ENCODE results near the gene SMIM44. TPM values are rescaled to one million over a fixed set of nuclear protein-coding genes. Genes with fewer than 3 reads are reported as not detected.
A peak's percentile ranks its signal among the peaks of the same experiment; 100 is the strongest.

The SMIM44 gene
- total RNA-seq, 1 donor from 2014 or later, result not detected

DNA sequence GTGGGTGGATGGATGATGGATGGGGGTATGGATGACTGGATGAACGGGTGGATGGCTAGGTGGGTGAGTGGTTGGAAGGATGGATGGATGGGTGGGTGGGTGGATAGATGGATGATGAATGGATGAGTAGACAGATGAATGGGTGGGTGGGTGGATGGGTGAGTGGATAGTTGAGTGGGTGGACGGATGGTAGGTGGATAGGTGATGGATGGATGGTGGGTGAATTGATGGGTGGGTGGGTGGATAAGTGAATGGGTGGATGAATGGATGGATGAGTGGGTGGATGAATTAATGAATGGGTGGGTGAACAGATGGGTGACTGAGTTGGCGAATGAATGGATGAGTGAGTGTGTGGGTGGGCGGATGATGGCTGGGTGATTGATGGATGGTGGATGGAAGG, 7.8 kb downstream of the SMIM44 start:
- no peak for ATAC-seq

DNA sequence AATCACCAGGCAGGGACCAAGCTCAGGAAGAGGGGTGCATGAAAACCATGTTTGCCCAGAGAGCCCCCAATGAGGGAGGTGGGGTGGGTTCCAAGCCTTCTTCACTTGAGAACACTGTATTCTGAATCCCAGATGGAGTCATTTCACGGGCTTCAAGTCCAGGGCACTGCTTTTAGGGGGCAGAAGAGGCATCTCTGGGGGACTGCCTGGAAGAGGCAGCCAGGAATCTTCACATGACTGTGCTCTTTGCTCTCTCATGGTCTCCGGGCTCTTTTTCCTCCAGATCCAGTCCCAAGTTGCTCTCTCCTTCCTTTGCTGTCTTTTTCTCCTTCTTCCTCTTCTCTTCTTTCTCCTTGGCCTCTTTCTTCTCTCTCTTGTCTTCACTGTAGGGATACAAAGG, 8.6 kb downstream of the SMIM44 start:
- ATAC-seq, result no peak

DNA sequence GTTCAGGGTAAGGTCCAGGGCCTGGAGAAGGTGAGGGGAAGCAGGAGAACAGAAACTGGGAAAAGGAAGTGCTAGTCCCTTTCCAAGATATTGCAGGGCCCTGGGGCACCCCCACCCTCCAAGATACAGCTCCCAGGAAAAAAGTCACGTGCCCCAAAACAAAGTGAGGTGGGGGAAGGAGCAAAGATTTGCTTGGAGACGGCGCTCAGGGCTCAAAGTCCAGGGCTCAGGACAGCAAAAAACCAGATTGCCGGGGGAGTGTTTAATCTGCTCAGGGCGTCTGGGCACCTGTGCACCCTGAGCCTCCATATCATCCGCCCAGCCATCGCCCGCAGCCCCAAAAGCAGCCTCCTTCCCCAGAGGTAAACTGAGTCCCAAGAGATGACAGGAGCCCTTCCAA, 9.2 kb downstream of the SMIM44 start:
- no peak for ATAC-seq

DNA sequence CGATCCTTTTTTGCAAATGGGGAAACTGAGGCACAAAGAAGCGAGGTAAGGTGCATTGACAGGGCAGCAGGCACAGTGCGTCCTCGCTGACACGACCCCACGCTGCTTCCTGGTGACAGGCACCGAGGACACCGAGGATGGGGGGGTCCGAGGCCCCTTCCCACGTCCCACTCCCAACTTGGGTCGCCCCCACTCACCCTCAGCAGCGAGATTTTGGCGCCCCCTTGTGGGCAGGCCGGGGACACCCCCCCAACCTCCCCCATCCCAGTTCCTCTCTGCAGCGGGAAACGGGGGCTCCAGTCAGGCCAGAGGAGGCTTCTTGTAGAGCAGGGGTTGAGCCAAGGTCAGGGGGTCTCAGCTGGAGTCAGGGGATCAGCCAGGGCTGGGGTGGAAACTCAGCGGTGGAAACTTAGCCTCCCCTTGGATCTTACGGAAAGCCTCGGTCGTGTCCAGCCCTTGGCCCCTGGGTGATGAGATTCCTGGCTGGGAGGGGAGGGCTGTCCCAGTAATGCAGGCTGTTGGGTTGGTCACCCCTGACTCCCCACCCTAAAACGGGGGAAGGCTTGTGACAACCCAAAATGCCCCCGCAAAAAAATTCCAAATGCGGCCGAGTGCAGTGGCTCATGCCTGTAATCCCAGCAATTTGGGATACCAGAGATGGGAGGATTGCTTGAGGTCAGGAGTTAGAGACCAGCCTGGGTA, 11.1 kb downstream of the SMIM44 start:
- ATAC-seq, result peak; percentile 37

DNA sequence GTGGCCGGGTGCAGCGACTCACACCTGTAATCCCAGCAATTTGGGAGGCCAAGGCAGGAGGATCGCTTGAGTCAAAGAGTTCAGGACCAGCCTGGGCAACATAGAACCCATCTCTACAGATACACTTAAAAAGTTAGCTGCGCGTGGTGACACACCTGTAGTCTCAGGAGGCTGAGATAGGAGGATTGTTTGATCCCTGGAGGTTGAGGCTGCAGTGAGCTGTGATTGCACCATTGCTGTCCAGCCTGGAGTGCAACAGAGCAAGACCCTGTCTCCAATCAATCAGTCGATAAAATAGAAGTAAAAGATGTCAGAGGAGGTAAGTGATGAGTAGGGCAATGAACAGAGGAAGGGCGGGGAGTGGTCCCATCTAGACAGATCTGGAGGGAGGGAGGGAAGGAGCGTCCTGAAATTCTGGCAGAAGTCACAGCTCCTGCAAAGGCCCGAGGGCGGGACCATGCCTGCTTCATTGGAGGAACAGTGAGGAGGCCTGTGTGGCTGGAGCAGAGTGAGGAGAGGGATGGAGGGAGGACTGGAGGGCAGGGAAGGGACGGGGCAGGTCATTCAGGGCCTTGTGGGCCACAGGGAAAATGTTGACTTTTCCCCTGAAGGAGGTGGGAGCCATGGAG, 12.6 kb downstream of the SMIM44 start:
- ATAC-seq, result no peak

DNA sequence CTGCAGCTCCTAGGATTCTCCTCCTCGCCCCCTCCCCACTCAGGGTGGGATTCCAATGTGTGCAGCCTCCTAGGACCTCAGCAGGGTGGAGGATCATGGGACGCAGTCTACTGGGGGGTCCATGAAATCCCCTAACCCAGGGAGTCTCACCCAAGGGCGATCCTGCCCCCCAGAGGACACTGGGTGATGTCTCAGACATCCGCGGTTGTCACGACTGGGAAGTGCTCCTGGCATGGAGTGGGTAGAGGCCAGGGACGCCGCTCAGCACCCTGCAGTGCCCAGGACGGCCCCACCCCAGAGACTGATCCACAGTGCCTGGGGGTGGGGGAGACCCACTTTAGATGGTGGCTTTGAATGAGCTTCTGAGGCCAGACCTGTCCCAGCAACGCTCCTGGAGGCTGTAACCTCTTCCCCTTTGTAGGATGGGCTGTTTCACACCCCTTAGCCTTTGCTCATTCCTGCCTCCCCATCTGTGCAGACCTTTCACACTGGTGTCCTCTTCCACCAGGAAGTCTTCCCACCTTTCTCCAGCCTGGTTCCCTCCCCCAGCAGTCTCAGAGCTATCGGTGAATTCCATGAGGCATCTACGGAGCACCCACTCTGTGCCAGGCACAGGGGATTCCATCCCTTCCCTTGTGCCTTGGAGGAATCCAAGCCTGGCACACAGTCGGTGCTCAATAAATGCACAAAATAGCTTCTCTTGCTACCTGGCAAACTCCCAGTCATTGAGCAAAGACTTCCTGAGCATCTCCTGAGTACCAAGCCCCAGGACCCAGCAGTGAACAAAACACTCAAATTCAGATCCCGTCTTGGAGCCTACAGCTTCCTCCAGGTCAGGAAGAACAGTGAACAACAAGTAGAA, 13.4 kb downstream of the SMIM44 start:
- ATAC-seq, result peak; percentile 18

DNA sequence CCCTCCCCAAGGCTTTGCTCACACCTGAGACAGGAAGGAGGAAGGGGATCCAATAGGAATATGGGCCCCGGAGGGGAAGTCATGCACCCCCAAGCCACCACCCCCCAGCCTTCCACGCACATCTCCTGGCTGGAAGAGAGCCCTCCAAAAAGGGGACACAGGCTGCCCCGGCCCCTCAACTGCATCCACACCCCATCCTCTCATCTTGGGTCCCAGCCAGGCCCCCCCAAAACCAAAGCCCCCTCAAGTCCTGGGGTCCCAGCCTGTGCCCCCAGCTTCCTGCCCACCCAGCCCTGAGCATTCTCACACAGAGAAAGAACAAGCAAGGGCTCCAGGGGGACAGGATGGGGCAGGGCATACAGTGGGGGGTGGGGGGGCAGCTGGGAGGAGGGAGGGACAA, 15.0 kb downstream of the SMIM44 start:
- no peak for ATAC-seq

DNA sequence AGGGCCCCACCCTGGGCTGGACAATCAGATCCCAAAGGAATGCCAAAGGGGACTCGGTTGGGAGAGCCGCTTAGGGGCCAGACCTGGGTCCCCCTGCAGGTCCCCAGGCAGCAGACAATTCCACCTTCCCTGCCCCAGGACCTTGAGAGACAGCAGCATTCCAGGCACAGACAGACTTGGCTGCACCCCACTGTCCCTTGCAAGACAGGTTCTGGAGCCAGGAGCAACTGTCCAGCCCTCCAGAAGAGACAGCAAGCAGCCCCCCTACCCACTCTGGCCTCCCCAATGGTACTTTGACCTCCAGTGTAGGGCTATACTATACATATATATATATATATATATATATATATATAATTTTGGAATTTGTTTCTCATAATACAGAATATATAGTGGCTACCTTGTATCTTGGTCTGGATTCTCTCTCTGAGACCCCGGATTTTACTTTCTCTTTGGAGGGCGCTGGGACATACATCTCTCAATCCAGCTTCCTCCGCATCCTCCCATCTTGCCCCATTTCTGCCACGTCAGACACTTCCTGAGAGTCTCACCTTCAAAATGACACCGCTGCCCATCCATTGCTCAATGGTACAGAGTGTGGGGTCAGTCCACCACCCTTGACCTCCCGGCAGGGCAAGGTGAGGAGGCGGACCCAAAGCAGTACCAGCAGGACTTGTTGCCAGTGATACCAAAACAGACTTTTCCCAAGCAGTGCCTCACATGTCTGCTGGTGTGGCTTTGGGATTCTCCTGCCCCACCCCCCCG, 15.6 kb downstream of the SMIM44 start:
- no peak for ATAC-seq

DNA sequence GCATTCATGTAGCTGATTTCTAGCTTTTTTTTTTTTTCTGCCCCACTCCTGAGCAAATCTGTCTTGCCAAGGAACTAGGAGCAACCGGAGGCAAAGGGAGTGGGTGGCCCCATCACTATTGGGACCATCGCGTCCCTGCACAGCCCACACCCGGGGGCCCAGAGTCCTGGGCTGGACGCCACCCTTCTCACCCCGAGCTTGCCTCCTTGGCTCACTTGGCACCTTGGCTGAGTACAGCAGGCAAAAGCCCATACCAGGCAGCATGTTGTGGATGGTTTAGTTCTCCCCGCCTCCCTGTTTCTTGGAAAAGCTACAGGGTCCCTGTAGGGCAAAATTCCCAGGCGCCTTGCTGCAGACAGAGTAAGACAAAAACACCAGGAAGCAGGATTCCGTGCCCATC, 16.6 kb downstream of the SMIM44 start:
- ATAC-seq, result no peak

DNA sequence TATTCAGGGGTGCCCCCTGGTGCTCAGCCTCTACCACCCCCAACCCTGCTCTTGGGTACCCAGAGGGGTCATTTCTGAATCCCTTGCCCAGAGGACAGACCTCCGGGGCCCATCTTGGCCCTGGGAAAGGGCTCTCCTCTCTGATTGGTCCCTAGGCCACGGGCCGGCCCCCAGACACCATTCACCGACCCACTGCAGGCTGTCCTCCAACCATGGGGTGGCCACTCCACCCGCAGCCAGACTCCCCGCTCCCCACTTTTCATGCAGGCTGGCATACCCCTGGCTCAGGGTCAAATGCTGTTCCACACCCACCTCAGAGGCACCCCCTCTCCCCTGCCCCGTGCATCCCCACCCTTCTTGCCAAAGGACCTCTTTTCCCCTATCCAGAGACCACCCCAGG, 17.7 kb downstream of the SMIM44 start:
- ATAC-seq, result no peak

DNA sequence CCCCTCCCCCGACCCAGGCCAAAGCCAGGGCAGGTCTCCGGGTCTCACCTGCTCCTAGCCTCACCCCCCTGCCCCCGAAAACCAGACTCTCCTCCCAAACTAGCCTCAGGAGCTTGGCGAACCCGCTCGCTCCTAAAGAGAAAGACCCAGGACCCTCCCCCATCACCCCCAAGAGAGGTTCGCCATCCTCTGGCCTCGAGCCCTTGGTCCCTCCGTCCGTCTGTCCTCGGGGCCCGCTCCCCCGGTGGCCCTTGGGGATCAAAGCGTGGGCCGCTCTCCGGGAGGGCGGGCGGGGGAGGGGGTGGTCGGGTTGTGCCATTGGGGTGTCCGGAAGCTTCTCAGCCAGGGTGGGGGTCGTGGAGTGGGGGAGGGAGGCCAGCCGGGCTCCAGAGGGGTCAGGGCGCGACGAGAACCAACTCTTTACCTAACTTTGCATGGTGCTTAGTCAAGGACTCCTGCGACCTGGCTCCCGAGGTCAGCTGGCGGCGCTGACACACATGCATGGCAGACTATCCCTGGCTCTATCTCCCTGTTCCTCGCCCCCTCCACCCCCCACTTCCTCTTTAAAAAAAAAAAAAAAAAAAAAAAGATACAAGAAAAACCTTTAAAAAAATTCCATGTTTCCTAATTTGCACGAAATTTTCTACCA, 18.5 kb downstream of the SMIM44 start:
- no peak for ATAC-seq

DNA sequence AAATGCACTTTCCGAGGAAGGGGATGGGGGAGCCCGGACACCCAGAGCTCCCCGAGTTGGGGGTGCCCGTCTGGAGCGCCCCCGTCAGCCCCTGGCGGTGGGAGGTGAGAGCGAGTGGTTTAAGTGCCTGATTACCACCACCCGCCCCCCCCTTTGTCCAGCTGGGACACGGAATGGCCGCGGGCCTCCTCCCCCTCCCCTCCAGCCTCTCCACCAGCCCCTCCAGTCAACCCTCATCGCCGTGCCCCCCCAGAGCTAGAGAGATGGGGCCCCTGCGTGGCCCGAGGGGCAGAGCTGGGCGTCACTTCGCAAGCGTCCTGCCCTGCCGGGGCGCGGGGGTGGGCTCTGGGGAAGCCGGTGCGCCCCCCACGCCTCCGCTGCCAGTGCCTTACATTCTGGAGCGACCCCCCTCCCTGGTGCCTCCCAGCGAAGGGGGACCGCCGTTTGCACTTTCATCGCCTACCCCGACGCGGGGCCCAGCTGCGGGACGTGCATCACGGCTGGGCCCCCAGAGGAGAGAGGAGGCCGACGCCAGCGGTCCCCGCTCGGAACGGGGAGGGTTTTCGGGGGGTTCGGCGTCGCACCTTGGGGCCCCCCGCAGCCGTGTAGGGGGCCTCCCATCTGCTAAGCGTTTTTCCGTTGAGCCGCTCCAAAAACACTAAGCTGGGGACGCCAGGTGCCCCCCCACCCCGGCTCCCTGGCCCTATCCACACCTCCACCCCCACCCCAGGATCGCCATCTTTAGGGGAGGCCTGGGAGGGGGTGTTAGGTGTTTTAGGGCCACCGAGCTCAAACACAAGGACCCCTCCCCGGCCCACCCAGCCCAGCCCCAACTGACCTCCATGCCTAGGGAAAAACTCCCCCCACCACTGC, 19.3 kb downstream of the SMIM44 start:
- no peak for ATAC-seq

DNA sequence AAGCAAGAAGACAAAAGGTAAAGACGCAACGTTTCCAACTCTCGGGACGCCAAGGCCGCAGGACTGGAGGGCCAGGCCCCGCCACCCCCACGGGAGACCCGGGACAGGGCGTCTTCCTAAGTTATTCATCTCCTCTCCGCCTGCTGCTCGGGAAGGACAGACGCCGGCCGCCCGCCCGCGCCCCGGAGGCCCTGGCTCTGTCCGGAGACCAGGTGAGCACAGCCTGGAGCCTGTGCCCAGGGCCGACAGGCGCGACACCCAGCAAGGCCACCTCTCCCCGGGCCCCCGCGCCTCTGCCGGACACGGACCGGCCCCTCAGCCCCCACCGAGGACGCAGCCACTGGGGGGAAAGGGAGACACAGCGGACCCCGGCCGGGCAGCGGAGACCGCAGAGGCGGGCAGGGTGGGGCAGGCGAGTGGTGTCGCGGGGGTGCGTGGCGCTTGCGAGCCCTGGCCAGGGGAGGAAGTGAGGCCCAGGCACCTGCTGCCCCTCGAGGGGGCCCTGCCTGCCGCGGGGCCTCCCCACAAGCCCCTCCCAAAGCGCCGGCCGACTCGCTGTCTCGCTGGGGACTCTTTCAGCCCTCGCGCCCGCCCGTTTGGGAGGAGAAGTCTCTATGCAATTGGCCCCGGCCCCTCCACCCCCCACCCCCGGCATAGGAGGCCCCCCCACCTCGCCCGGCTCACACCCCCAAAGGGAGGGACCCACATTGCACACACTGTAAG, 20.1 kb downstream of the SMIM44 start:
- ATAC-seq, result no peak

DNA sequence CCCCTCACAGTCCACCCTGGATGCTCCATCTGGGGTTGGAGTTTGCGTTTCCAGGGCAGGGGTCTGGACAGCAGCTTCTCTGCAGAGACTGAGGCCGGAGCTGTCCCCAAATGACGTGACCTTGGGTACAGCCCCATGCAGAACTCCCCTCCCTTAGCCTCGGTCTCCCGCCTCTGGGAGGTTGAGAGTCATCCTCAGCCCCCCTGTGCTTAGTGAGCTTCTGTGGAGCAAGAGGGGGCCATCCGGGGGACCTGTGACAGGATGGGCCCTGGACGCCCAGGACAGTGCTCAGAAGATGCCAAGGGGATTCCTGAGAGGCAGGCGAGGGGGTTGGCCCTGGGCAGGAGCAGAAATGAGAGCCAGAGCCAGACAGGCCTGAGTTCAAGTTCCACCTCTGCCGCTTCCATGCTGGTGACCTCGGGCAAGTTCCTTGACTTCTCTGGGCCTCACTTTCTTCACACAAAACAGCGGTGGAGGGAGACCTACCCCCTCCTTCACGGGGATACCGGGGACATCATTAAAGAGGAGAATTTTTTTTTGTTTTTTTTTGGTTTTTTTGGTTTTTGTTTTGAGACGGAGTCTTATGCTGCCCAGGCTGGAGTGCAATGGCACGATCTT, 23.2 kb downstream of the SMIM44 start:
- ATAC-seq, result no peak

DNA sequence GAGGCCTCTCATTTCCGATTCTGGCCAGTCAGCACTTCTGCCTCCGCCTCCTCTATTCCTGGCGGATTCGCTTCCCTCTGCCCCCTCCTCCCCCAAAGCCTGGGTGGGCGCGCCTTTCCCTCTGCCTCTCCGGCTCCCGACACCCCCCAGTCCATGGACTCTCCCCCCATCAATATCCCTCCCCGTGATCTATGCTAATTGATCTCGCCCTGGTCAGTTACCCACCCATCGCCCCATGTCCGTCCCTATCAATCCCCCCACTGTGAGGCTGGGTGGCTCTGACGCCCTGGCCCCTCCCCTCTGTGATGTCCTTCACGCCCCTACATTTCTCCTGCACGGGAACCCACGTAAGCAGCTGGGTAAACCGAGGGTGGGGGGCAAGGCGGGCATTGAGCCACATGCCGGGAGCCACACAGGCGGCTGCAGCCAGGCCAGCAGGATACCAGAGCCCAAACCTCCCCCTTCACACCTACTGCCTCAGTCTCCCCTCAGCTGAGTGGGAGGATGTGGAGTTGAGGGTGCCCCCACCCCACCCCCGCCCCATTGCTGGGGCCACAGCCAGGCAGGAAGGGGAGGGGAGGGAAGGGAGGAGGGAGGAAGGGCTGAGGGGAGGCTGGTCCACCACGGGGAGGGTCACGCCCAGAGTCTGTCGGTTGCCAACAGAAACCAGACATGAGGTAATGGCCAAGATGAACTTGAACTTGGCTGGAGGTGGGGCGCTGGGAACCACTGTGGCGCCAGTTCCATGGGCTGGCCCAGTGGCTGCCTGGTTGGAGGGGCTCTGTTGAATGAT, 24.0 kb downstream of the SMIM44 start:
- peak; percentile 44 for ATAC-seq

DNA sequence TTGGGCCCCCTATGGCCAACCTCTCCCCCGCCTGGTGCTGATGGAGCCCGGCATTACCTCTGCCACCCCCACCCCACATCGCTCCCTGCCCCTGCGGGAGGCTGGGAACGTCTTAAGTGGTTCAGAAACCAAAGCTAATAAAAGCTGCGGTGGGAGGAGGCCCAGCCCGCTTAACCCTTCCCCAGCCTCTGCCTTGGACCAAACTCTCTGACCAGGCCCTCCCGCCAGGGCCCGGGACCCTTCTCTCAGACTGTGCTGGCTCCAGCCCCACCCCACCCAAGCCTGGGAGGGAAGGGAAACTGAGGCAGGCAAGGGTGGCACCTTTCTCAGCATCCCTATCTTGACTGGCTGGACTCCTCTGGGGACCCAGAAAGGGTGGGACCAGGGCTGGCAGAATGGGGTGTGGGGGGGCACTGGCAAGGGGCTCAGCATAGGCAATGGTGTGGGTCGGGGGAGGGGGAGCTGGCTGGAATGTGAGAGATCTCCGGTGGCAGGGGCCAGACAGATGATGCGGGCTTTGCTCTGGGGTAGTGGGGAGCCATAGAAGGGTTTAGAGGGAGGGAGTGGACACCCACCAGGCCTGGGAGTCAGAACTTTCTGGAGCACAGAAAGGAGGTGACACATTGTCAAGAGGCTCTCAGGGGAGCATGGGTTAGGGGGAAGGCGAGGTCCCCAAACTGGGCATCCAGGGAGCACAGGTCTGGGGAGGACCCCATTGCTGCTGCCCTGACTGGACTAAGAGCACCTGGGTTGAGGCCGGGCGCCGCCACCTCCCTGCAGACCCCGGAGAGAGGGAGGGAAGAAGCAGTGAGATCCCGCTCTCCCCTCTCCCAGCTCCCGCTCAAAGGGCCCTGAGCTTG, 24.8 kb downstream of the SMIM44 start:
- no peak for ATAC-seq

DNA sequence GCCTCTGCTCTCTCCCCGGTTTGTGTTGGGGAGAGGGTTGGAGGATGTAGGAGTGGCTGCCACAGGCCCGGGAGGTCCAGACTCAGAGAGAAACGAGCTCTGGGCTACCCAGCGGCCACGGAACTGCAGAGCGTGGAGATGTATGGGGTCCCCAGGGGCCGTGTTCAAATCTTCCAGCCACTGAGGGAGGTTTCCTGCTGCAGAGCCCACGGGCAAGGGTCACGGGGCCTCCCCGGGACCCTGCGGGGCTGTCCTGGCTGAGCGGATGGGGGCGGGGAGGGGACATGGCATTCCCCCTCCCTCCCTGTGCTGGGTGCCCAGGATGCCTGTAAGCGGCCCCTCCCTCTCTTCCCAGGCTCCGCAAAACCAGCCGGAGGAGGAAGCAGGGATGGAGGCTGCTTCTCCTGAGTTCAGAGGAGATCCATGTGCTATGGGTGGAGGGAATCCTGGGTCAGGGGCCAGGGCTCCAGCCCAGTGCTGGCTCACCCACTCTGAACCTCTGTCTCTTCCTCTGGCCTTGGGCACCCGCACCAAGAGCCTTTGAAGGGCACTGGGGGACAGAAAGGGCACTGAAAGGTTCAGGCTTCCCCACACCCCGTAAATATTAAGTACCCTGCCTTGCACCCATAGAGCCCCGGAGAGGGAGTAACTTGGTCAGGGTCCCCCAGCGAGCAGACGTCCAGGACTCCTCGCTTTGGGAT, 25.6 kb downstream of the SMIM44 start:
- peak; percentile 10 for ATAC-seq
